ENCODE data around the gene RGN.
"Not testable (repeated sequence)": the region's sequence is repeated elsewhere in the genome, so short reads cannot be mapped to it uniquely, and the experiment has no call there.

RGN gene

DNA sequence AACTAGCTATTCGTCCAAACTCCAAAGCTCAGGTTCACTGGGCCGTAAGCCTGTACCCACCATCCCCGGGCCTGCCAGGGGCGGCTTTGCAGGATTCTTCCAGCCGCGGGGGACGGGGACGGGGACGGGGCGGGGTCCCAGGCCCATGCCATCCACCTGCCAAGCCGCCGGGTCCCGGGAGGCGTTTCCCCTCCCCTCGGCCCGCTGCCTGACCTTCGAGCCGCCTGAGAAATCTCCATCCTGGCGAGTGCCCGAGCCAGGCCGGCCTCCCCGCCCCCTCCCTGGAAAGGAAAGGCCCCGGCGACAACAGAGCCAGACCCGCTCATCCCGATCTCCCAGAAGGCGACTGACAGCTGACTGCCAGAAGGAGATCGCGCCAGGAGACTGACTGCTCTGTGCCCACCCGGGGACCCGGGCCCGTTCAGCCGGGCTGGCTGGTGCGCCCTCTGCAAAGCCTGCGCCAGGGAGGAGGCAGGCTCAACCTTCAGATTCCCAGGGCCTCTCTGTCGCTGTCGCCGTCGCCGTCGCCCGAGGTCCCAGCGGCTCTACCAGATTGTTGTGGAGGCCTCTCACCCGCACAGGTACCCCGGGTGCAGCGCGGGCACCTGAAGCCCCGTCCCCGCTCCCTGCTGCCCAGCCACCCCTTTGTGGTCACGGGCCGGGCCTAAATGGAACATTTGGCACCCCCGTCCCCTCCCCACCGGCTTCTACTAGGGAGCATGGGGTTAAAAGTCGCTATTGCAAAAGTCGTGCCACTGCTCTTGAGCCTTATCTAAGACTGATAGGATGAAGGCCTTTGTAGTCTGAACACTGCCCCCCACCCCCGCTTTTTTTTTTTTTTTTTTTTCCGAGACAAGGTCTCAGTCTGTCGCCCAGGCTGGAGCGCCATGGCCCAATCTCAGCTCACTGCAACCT, at the start of gene RGN:
Gene RGN (plus strand): TSS at position 315 of the 915 bp plus-strand sequence. CDS start 2,702 bp downstream, outside the sequence.
- no peak for DNase-seq (ENCODE audit: low read depth in 2 of 2)

DNA sequence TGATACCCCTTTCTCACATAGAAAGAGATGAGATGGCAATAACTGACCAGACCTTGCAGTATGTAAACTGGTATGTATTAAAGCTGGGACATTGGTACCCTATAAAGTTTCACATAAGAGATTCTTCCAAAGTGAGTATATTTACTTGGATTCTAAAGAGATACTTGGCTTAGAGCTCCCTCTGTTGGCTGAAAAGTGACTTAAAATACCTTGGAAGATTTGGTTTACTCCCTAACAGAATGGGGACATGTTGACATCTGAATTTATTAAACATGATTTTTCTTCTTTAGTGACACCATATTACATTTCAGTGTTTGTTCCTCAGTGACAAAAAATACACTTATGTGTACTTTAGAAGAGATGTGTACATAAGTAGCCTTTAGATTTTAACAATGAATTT, 47.9 kb upstream of the RGN start:
- peak in 1 of 2 experiments; percentile 36 for DNase-seq (ENCODE audit: low read depth in 2 of 2)

DNA sequence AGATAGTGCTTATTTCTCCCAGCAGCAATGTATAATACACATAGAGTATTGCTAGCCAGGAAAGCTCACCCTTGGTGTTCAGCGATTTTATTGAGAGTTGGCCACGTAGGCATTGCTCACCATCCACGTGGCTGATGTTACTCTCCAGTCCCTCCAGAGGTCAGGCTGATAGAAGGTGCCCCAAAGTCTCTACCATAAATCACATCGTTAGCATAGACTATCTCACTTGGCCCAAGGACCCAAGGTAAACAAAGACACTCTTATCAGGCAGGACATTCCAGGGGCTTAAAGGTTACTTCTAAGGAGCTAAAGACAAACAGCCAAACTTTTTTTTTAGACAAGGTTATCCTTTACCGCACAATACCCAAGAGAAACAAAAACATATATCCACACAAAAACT, 30.3 kb upstream of the RGN start:
- DNase-seq (ENCODE audit: low read depth in 2 of 2) = no peak

DNA sequence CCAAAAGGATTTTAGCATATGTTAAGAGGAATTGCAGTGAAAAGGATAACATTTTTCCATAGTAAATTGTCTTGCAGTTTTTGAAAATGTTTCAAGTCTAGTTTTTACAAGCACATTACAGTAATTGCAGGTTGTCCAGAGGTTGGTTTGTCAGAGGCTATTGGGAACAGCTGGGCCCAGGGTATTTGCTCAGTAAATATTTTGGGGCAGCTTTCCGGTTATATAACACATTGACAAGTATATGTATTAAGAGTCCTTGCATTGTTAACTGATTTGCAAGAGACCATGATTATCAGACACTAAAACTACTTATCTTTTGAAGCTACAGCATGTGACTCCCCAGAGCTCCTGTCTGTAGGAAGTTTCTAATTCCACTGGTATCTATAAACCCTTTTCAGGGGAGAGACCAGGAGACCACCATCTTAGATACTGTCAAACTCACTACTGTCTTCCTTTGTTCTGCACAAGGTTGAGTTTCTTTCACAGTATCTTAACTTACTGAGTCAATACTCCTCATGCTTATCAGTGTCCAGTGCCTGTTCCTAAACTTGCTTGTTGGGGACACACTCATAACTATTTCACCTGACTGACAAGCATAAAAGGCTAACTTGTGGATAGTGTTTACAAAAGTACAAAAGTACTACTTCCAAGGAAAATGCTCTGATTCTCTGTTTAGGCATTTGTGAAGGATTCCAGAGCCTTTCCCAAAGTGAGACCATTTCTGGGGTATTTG, 18.9 kb upstream of the RGN start:
- no peak for DNase-seq (ENCODE audit: low read depth in 2 of 2)

DNA sequence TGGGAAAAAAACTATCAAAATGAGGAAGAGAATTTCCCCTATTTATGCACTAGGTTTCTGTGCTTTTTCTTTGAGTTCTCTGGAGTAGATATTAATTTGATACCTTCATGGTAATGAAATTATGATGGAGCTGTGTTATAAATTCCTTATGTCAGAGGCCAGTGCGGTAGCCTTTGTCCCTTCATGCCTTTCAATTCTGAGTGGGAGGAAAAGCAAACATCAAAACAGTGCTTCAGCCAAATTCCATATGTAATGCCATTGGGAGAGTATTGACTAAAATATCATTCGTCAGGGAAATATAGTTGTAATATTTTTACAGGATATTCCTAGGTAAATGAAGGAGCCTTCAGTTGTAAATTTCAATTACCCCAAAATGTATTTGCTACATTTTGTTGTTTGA, 17.5 kb upstream of the RGN start:
- DNase-seq (ENCODE audit: low read depth in 2 of 2) = no peak

DNA sequence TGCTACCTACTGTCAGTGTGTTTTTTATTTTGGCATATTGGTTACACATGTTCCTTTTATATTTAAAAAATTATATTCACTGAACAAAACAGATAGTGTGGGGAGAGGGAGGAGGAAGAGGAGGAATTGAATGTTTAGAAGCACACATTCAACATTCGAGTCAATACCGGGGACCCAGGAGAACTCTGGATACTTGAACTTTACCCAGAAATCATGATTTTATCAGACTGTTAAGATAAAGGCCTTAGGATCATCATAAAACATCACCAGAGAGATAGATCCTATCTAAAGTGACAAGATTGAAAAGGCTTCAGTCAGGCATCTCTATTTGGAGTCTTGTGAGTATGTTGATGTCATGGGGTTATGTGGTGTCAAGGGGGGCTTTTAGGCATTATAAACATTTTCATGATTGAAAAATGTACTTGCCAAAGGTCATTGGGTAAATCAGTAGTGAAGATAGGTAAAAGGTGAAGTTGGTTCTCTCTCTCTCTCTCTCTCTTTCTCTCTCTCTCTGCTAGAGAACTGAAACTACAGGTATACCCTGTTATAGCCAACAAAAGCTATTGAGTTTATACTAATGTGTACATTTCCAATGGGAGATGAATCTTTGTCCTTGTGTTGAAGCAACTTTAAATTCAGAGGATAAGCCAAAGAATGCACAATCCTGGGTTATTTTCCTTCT, 16.9 kb upstream of the RGN start:
- DNase-seq (ENCODE audit: low read depth in 2 of 2) = no peak

DNA sequence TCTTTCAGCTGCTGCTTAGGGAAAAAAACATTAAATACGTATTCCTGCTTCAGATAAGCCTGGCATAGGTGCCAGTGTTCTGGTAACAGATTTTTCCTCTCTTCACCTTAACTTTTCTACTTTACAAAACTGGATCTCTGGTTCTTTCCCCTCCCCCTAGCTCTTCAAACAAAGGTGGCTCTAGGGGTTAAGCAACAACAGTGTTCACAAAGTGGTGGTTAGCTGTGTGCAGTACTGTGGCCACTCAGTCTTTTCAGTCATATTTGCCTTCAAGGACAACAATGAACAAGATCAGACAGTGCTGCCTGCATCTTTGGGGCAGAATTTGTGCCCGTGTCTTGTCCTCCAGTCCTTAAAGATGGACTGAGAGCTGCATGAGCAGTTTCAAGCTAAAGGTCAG, 15.1 kb upstream of the RGN start:
- DNase-seq (ENCODE audit: low read depth in 2 of 2) = no peak

DNA sequence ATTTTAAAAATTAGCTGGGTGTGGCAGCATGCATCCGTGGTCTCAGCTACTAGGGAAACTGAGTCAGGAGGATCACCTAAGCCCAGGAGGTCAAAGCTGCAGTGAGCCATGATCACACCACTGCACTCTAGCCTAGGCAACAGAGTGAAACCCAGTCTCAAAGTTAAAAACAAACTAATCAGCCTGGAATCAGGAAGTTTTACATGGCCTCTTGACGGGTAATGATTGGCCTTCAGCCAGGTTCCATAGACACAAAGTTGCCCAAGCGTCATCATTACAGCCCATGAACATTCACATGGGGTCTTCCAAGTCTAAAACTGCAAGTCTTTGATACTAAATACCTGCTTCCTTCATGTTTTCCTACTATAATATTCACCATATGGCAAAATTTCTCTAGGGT, 10.0 kb upstream of the RGN start:
- no peak for DNase-seq (ENCODE audit: low read depth in 2 of 2)

DNA sequence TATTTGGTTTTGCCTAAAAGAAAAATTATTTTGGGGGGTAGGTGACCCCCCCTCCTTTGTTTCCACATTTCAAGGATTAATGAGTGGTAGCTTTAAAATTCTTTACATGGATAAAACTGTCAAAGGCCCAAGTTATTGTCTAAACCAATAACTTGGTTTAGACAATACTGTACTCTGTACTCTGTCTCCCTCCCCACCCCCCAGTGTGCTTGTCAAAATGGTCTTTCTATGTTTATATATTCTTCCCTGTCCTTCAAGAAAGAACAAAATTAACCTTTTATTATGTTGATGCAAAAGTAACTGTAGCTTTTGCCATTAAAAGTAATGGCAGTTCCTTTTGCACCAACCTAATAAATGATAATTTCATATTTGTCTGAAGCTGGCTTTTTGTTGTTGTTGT, 9.5 kb upstream of the RGN start:
- DNase-seq (ENCODE audit: low read depth in 2 of 2) = no peak

DNA sequence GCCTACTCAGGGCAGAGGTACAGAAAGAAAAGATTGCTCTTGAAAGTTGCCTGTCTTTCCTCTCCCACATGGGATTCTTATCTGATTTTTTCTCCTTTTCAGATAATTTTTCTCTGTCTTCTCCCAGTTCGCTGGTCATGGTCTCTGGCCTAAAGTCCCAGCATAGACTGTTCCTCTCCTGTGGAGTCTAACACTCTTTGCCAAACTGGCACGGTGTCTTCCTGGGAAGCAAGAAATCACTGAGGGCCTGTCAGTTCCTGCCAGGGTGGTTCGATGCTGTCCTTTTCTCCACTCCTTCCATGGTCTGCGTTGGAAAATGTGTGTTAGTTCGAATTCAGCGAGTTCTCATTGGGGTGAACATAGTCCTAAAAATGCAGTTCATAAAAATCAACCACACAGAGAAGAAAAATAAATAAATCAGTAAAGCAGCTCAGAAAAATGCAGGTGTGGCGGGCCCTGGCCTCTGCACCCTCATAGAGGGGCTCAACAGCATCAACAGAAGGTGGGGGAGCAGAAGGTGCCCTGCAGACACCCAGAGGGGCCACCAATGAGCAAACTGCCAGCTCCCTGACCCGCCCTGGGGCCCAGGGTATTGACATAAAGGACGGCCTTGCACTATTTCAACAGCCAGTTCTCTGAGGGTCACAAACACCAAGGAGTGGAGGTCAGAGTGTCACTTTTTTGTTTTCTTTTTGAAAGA, 2.1 kb downstream of the RGN start:
- no peak for DNase-seq (ENCODE audit: low read depth in 2 of 2)

DNA sequence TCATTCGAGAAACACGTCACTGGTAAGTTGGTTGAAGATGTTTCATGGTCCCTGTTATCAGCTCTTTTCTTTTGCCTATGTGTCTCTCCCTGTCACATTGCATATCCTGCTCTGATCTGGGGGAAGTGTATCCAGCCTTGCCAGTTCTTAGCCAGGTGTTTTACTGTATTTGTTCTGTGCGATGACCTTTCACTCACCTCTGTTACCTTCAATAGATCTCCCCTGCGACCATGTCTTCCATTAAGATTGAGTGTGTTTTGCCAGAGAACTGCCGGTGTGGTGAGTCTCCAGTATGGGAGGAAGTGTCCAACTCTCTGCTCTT, 2.6 kb downstream of the RGN start:
- no peak for DNase-seq (ENCODE audit: low read depth in 2 of 2)

DNA sequence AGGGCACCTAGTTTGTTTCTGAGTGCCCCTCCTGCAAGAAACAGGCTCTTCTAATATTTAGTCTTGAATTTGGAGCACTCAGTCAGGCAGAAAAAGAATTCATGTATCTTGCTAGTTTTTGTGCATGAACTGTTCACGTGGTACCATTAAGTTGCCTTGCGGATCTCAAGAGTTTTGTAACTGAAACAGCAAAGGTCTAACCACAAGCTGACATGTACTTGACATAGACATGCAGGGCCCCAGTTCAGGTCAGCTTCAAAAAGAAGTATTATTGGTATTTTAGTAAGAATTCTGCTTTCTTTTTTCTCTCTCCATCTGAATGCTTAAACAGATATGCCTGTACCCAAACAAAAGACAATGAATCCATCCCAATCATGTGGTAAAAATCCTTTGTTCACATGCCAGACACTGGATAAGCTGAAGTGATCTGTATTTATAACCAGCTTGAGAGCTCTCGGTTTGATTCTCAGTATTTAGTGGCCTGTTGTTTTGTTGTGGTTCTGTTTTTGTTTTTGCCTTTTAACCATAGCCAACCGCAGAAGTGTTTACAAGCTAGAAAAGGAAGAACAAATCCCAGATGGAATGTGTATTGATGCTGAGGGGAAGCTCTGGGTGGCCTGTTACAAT, 13.0 kb downstream of the RGN start:
- DNase-seq (ENCODE audit: low read depth in 2 of 2) = no peak

DNA sequence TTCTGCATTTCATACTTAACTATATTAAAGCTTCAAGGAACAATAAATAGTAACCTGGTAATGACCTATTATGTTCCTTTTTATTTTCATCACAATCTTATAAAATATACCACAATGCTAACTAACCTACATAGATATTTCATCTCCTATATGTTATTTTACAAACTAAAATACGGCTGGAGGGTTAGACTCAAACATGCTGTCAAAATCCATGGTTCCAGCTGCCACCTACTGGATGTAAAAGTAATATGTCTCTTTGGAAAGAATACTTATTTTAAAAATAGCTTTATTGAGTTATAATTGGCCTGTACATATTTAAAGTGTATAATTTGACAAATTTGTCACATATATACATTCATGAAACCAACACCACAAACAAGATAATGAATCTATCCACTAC, 15.0 kb downstream of the RGN start:
- no peak for DNase-seq (ENCODE audit: low read depth in 2 of 2)

DNA sequence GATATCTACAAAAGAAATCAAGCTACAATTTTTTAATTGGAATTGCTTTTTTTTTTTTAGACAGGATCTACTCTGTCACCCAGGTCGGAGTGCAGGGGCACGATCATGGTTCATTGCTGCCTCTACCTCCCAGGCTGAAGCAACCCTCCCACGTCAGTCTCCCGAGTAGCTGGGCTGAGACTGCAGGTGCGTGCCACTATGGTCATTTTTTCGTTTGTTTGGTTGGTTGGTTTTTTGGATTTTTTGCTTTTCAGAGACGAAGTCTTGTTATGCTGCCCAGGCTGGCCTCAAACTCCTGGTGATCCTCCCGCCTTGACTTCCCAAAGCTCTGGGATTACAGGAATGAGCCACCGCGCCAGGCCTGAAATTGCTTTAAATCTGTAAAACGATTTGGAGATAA, 15.6 kb downstream of the RGN start:
- DNase-seq (ENCODE audit: low read depth in 2 of 2) = no peak

DNA sequence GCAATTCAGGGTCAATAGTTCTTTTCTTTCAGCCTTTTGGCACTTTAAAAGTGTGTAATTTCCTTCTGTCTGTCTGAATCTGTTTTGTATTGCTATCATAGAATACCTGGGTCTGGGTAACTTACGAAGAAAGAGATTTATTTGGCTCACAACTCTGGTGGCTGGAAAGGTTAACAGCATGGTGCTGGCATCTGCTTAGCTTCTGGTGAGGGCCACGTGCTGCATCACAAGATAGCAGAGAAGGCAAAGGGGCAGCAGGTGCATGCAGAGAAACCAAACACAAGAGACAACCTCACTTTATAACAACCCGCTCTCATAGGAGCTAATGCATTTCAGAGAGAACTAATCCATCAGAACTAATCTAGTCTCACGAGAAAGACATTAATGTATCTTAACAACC, 18.8 kb downstream of the RGN start:
- no peak for DNase-seq (ENCODE audit: low read depth in 2 of 2)

DNA sequence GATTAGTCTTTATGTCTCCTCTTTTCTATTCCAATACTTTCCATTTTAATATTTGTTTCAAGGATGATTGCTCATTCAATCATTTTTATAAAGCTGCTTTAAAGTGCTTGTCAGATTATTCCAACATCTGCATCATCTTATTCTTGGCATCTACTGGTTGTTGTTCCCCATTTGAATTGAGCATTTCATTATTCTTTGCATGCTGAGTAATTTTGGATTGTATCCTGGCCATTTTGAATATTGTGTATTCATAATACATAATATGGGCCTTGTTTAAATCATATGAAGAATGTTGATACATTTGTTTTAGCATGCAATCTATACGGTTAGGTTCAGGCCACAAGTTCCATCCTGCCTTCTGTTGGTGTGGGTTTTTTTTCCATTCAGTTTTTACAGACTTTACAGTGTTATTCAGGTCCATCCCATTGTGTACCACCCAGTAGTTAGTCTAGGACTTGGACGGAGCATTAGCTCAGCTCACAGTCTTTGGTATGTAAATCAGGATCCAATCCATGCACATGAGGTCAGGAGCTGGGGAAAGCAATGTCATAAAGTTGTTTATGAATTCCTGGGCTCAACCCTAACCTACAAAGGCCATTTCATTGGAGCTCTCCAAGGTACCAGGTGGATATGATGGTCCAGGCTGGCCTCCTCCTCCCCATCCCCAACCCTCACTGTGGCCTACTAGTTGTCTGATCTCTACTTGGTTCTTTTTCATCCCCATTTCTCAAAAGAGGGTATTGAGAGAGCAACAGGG, 20.3 kb downstream of the RGN start:
- DNase-seq (ENCODE audit: low read depth in 2 of 2) = no peak

DNA sequence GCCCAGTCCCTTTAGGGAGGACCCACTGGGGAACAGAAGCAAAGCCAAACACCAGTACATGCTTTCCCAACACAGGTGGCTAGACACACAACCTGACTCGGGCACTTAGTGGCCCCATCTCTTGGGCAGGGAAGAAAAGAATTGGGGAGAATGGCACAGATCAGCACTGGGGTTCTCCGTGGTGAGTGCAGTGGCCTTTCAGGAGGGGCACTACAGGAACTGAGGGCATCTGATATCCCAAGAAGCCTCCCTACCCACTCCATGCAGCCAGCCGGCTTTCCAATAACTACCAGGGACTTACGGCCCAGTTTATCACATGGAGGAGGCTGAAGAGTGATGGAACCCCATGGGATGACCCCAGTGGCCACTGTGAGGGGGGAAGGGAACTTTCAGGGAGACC, 23.0 kb downstream of the RGN start:
- DNase-seq (ENCODE audit: low read depth in 2 of 2) = no peak

DNA sequence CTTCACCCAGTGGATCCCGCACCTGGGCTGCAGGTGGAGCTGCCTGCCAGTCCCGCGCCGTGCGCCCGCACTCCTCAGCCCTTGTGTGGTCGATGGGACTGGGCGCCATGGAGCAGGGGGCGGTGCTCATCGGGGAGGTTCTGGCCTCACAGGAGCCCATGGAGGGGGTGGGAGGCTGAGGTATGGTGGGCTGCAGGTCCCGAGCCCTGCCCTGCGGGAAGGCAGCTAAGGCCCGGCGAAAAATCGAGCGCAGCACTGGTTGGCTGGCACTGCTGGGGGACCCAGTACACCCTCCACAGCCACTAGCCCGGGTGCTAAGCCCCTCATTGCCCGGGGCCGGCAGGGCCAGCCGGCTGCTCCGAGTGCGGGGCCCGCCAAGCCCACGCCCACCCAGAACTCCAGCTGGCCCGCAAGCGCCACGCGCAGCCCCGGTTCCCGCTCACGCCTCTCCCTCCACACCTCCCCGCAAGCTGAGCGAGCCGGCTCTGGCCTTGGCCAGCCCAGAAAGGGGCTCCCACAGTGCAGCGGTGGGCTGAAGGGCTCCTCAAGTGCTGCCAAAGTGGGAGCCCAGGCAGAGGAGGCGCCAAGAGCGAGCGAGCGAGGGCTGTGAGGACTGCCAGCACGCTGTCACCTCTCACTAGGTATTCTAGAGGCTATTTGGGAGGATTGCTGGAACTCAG, 32.8 kb downstream of the RGN start:
- DNase-seq (ENCODE audit: low read depth in 2 of 2) = not testable (repeated sequence)

DNA sequence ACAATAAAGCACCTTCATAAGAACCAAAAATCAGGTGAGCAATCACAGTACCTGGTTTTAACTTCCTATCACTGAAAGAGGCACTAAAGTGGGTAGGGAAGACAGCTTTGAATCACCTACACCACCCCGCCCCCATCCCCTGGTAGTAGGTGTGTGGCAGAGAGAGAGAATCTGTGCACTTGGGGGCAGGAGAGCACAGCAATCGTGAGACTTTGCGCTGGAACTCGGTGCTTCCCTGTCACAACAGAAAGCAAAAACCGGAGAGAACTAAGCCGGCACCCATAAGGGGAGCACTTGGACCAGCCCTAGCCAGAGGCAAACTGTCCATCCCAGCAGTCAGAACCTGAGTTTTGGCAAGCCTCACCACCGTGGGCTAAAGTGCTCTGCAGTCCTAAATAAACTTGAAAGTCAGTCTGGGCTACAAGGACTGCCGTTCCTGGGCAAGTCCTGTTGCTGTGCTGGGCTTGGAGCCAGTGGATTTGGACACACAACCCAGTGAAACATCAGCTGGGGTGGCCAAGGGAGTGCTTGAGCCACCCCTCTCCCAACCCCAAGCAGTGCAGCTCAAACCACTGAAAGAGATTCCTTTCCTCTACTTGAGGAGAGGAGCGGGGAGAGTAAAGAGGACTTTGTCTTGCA, 34.2 kb downstream of the RGN start:
- no peak for DNase-seq (ENCODE audit: low read depth in 2 of 2)

All from fibroblast of skin of left biceps (primary cell).